ENCODE data around the gene PLEKHA7.

GRCh38 chr11:16893456-16894066, 120.7 kb downstream of the PLEKHA7 start:
- TF ChIP-seq CTCF (IDR thresholded peaks at IDR 0.05) (no peak), POLR2A (IDR thresholded peaks at IDR 0.05) (no peak)
